Lung (tissue), 12 donors: ENCODE data around the gene EIF5A. TPM values are rescaled to one million over a fixed set of nuclear protein-coding genes. Genes with fewer than 3 reads are reported as not detected.

Experiments used
- ATAC-seq: fragments of 200-7000 bp; cut with Tn5 transposase; one replicate; pipeline ENCODE4 v1.9.1; 2020; ENCODE audit warnings: moderate number of reproducible peaks; ENCODE audit not compliant: insufficient read depth, low FRiP score
- DNase-seq, 3 donors: peaks; one replicate each; pipeline ENCODE4 v3.0.0-alpha.2; 2013 to 2017
- H3K27ac ChIP-seq, 2 donors: one replicate each; pipeline ENCODE4 v1.5.1; 2013; ENCODE audit warnings: mild to moderate bottlenecking in 2 of 2, moderate library complexity in 2 of 2, control low read depth in 1 of 2, inconsistent platforms in 1 of 2, low read depth in 1 of 2, low read length in 1 of 2
- H3K27me3 ChIP-seq, 3 donors: one replicate each; pipeline ENCODE4 v1.5.1; 2013; ENCODE audit warnings: low read length in 2 of 3; ENCODE audit not compliant: control insufficient read depth in 3 of 3, insufficient read depth in 3 of 3
- H3K36me3 ChIP-seq, 4 donors: one replicate each; pipeline ENCODE4 v1.5.1; 2013; ENCODE audit warnings: low read length in 4 of 4, mild to moderate bottlenecking in 1 of 4, moderate library complexity in 1 of 4; ENCODE audit not compliant: control insufficient read depth in 4 of 4, insufficient read depth in 4 of 4
- H3K4me1 ChIP-seq, 5 donors: one replicate each; pipeline ENCODE4 v1.5.1; 2013; ENCODE audit warnings: low read length in 5 of 5, mild to moderate bottlenecking in 2 of 5, moderate library complexity in 1 of 5; ENCODE audit not compliant: control insufficient read depth in 5 of 5, insufficient read depth in 5 of 5
- H3K4me3 ChIP-seq: one replicate; pipeline ENCODE4 v1.5.1; 2013; ENCODE audit warnings: mild to moderate bottlenecking, control low read depth, moderate library complexity
- H3K9ac ChIP-seq, 2 donors: one replicate each; pipeline ENCODE4 v1.5.1; 2013; ENCODE audit warnings: low read length in 2 of 2, control low read depth in 1 of 2; ENCODE audit not compliant: insufficient read depth in 1 of 2
- H3K9me3 ChIP-seq, 4 donors: one replicate each; pipeline ENCODE4 v1.5.1; 2013; ENCODE audit warnings: low read length in 3 of 4, mild to moderate bottlenecking in 1 of 4, moderate library complexity in 1 of 4; ENCODE audit not compliant: control insufficient read depth in 4 of 4, insufficient read depth in 3 of 4
- CTCF ChIP-seq: IDR thresholded peaks from 2 replicates; pipeline ENCODE4 v1.5.1; 2012; ENCODE audit warnings: mild to moderate bottlenecking; ENCODE audit errors: control extremely low read depth, extremely low read depth
- WGBS, 2 donors: extraction: QIAGEN DNeasy Blood & Tissue Kit; methylation state at CpG; one replicate each; pipeline ENCODE4 v1.1.7; 2013; 5-methylcytosine and 5-hydroxymethylcytosine counted together
- polyA plus RNA-seq, 2 donors: library from polyadenylated mRNA; stranded (reverse); fragments of 200-250 nt; gene quantifications; one replicate each; pipeline ENCODE4 v1.2.1, GENCODE V29; 2013
- total RNA-seq, 2 donors: library from RNA; depleted of rRNA in 1 of 2; stranded (reverse); fragments of >200 nt in 1 of 2; gene quantifications; one replicate each; pipeline ENCODE4 v1.2.1, GENCODE V29; 2014 to 2021
- donor health status: control.
- donor health status: control.
- donor health status: Bipolar disorder and iron deficiency.
- donor health status: healthy.
- donor health status: DM: yes; HTN: yes; CAD: no.

The EIF5A gene
- total and polyA plus RNA-seq, 4 donors: 104 to 607 (median 556) TPM

DNA sequence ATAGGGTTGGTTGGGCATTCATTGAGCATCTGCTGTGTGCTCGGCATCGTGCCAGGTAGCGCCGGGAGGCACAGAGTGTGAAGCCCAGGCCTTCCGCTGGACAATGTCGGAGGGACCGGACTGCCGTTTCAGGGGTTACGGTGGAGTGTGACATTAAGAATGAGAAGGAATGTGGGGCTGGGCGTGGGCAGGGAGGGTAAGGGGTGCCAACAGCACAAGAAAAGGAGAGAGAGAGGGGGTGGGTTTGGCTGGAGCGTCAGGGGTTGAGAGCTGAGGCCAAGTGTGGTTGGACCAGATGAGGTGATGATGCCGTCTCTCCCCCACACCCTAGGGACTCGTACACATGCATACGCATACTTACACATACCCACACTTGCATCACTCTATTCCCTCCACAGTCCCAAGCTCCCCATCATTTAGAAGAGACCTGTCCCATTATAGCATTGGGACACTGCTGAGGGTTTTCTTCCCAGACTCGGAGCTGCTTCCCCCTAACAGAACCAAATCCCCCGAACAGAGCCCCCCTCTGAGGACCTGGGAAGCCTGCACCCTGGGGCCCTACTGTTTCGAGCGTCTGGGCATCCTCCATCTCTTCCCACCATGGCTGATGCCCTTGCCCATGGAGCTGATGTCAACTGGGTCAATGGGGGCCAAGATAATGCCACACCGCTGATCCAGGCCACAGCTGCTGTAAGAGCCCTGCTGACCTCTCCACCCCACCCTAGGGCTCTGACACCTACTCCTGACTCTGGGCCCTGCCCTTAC is 41.2 kb downstream of the EIF5A start:
- 74 to 77% methylated on average over 19 of the region's 19 CpGs for WGBS, 2 donors
- ATAC-seq (no peak), DNase-seq (no peak)
- no peak for TF ChIP-seq CTCF
- Histone ChIP-seq H3K36me3 (no peaks in the 10 kb centered on the region), H3K4me3 (no peak overlapping the region), H3K9me3 (no peaks in the 10 kb centered on the region), H3K9ac (no peak overlapping the region), H3K27me3 (no peaks in the 10 kb centered on the region), H3K27ac (no peak overlapping the region), H3K4me1 (peaks cover 0 to 29% (median 7%) of the 10 kb centered on the region in 5 donors)

DNA sequence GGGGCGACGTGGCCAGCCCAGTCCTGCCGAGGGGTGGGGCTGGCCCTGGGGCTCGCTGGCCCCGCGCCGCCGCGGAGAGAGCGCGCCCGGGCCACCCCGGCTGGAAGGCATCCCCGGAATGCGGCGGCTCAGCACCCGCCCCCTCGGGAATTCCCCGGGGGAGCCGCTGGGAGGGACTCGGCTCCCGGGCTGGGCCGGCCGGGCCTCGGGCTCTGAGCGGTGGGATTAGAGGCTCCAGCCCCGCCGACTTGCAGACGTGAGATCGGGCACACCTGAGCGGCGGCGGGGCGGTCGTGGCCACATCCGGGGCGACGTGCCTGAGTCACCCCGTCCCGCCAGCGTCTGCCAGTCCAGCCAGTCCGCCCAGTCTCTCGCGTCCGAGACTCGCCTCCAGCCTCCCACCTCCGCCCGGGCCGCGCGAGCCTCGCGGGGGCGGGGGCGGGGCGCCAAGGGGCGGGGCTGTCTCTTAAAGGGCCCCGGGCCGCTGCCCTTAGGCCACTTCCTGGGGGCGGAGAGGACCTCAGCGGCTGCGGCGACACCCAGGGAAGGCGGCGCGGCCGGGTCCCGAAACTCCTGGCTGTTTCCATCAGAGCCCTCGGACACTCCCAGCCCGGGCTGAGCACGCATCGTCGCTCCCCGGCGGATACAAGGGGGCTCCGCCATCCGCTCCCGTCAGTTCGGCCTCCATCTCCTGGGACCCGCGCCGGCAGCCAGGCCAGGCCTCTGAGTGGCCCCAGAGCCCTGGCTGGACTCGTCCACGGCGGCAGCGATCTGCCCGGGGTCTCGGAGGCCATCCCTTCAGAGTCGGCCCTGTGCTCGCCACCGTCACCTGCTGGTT is 44.5 kb downstream of the EIF5A start, which contains the start of gene KCTD11:
KCTD11 (plus strand) TSS at position 498 of the 838 bp plus-strand sequence.
- peak within 1 kb of the TSS; percentile 85 to 96 for H3K27ac ChIP-seq
- peak; percentile 79 for ATAC-seq
- H3K36me3 ChIP-seq: no peaks in the 10 kb centered on the region
- H3K9ac ChIP-seq: peak within 1 kb of the TSS; percentile 68 to 84
- peak within 1 kb of the TSS; percentile 66 for H3K4me3 ChIP-seq
- WGBS, 2 donors: 1% methylated on average over 56 to 91 of the region's 91 CpGs
- peak; percentile 90 to 92 (median 91) for DNase-seq
- peaks cover 0 to 44% (median 10%) of the 10 kb centered on the region in 5 donors for H3K4me1 ChIP-seq
- peak; percentile 21 for TF ChIP-seq CTCF
- no peaks in the 10 kb centered on the region for H3K27me3 ChIP-seq
- H3K9me3 ChIP-seq: no peaks in the 10 kb centered on the region

DNA sequence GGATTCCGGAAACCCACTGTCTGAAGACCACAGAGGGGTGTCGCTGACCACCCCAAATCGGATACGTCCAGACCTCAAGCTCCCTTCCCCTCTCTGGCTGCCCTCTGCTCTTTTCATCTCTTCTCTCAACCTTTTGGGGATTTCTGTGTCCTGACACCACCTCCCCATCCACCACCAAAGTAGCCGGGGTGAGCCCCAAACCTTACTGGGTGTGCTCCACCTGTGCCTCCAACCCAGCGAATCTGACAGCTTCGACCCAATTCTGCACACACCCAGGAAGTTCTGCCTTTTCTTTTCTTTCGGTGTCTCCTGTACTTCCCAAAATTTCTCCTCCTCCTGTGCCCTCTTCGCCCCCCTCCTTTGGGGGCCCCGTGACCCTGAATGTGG is 45.1 kb downstream of the EIF5A start:
- peak overlapping the region; percentile 85 to 96 for H3K27ac ChIP-seq
- 26 to 31% methylated on average over 9 to 10 of the region's 10 CpGs for WGBS, 2 donors
- peak overlapping the region; percentile 56 to 84 for H3K9ac ChIP-seq
- ATAC-seq (no peak), DNase-seq (no peak)
- H3K9me3 ChIP-seq: no peaks in the 10 kb centered on the region
- H3K4me3 ChIP-seq: peak overlapping the region; percentile 66
- H3K36me3 ChIP-seq: no peaks in the 10 kb centered on the region
- no peak for TF ChIP-seq CTCF
- H3K27me3 ChIP-seq: no peaks in the 10 kb centered on the region
- peaks cover 0 to 44% (median 10%) of the 10 kb centered on the region in 5 donors for H3K4me1 ChIP-seq
